A673 (cell line): ENCODE data around the gene MTOR.

Experiments
- CTCF ChIP-seq: fragments of 300-800, 200-600 bp; sonication (generic); conservative IDR thresholded peaks from 2 replicates; pipeline ENCODE4 v1.5.1; 2017; ENCODE audit warnings: low read depth, mild to moderate bottlenecking, antibody characterized with exemption, low read length, moderate library complexity, mixed read lengths
- EZH2 ChIP-seq: fragments of 200-600 bp; sonication (generic); IDR thresholded peaks from 2 replicates; pipeline ENCODE4 v1.6.1; 2017; ENCODE audit warnings: borderline replicate concordance, low read depth, mild to moderate bottlenecking, mixed read lengths, antibody characterized with exemption, low read length; ENCODE audit not compliant: poor library complexity, severe bottlenecking

DNA sequence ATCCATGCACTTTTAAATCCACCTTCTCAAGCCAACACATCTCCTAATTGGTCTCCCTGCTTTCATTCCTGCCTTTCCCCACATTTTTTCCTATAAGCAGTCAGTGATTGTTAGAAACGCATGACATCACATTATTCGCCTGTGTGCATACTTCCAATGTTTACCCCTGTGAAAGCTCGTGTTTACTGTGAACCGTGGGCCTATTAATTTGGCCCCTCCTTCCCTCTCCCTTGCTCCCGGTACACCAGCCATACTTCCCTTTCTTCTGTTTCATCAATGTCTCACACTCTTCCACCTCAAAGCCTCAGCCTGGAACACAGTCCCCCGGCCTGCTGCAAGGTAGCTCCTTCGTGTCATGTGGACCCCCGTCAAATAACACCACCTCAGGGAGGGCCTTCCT, 9.1 kb downstream of the MTOR start:
- TF ChIP-seq CTCF (no peak), EZH2 (no peak)
